Fibroblast of lung (primary cell): Measurements from ENCODE around the gene GALC.

ENCODE experiments used
- EZH2 ChIP-seq: IDR thresholded peaks from 2 replicates; pipeline ENCODE4 v1.5.1; 2012; ENCODE audit warnings: low read length, control low read depth, mild to moderate bottlenecking; ENCODE audit errors: missing control alignments
- TF ChIP-seq, protein P1 (sequence below), 2 donors: IDR thresholded peaks in 1 of 2; conservative IDR thresholded peaks in 1 of 2; 1 replicate in 1 of 2; 2 replicates in 1 of 2; pipeline ENCODE4 v1.5.1; 2011 to 2012; ENCODE audit warnings: low read length in 2 of 2, control low read depth in 1 of 2, inconsistent platforms in 1 of 2, low read depth in 1 of 2, mild to moderate bottlenecking in 1 of 2

DNA sequence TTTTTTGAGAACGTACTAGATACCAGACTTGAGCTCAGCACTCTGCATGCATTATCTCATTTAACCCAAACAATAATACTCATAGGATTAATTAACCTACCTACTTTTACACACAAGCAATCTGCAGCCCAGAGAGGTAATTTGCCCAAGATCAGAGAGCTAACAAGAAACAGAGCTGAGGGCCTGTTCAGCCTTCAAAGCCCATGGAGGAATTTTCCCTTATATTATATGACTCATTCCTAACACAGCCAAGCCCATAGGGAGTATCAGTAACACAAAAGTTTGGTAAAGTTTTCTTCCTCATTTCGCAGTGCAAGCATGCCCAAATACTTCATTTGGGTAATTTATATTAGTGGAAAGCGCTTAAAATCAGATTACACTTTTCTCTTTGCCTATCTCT is 94.7 kb downstream of the GALC start:
- TF ChIP-seq, protein P1, sequence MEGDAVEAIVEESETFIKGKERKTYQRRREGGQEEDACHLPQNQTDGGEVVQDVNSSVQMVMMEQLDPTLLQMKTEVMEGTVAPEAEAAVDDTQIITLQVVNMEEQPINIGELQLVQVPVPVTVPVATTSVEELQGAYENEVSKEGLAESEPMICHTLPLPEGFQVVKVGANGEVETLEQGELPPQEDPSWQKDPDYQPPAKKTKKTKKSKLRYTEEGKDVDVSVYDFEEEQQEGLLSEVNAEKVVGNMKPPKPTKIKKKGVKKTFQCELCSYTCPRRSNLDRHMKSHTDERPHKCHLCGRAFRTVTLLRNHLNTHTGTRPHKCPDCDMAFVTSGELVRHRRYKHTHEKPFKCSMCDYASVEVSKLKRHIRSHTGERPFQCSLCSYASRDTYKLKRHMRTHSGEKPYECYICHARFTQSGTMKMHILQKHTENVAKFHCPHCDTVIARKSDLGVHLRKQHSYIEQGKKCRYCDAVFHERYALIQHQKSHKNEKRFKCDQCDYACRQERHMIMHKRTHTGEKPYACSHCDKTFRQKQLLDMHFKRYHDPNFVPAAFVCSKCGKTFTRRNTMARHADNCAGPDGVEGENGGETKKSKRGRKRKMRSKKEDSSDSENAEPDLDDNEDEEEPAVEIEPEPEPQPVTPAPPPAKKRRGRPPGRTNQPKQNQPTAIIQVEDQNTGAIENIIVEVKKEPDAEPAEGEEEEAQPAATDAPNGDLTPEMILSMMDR (conservative IDR thresholded peaks at IDR 0.05 in 1 of 2, IDR thresholded peaks at IDR 0.05 in 1 of 2; ENCODE audit: low read depth in 1 of 2, low read length in 2 of 2) = no peak
- no peak for TF ChIP-seq EZH2
